ENCODE data around the gene ACOT7.

DNA sequence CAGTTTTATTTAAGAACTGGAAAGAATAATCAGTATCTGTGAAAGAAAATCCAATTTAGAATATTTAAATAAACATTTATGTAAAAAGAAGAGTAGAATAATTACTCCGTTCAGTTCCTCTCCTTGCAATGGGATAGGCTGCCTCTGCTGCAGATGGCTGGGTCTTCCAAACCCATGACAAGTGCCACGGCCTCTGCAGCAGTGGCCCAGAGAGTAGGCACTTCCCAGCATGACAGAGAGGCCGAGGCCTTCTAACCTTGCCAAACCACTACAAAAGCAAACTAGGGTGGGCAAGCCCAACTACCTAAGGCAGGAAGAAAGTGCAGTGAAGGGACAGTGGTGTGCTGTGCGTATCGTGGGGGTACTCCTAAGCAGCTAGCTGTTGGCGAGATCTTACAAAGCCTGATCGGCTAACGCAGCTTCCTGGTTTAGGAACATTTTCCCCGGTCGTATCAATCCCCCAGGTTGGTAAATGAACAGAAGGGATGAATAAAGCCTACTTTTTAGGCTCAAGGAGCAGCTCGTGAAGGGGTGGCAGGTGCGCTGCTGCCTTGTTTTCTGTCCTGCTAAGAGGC is 172.3 kb downstream of the ACOT7 start:
- TF ChIP-seq CTCF (IDR thresholded peaks at IDR 0.05) (no peak), EZH2 (IDR thresholded peaks at IDR 0.05; ENCODE audit: borderline replicate concordance, insufficient read depth, low read depth, low read length, poor library complexity, severe bottlenecking) (no peak)
